Glomerular endothelial cell (primary cell): ENCODE results near the gene FGD5. TPM values are rescaled to one million over a fixed set of nuclear protein-coding genes. Genes with fewer than 3 reads are reported as not detected.
A peak's percentile ranks its signal among the peaks of the same experiment; 100 is the strongest.

Experiments
- DNase-seq: peaks from one replicate; pipeline ENCODE4 v3.0.0-alpha.2; 2011; ENCODE audit warnings: low read depth, low spot score; ENCODE audit errors: extremely low read depth
- total RNA-seq: library from RNA; depleted of rRNA; stranded (reverse); fragments of >200 nt; gene quantifications from 2 replicates; pipeline ENCODE4 v1.2.3, GENCODE V29; 2015

The FGD5 gene
- total RNA-seq, 1 donor from 2014 or later = 109 TPM

DNA sequence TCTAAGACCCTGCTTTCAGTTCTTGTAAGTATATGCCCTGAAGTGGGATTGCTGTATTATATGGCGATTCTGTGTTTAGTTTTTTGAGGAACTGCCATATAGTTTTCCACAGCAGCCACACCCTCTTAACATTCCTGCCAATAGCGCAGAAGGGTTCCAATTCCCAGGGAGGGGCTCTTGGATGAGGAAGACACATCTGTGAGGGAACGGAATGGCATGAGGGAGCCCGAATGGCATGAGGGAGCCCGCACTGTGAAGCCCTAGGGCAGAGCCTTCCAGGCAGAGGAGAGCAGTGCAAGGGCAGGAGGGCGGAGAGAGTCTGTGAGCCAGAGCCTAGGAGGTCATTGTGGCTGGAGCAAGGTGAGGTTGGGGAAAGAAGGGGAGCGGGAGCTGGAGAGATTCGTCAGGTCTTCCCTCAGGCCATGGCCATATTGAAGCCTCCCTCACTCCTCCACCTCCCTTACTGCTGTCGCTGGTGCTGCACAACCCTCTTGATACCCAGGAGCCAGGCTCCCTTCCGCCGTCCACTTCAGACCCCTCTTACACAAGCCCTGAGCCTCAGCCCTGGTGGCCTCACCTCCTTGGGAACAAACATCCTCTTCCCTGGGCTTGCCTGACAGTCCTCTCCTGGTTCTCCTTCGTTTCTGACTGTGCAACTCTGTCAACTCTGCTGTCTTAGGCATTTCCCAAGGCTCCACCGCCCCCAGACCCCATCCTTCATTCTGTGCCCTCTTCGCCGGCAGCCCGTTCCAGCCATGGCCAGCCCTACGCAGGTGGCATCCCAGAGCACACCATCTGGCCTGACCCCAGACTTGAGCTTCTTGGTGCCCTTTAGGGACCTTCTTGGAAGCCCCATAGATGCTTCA, 51.4 kb downstream of the FGD5 start:
- no peak for DNase-seq

- no peak for DNase-seq
Measured at GRCh38 chr3:14870783-14871060, 52.0 kb downstream of the FGD5 start.

DNA sequence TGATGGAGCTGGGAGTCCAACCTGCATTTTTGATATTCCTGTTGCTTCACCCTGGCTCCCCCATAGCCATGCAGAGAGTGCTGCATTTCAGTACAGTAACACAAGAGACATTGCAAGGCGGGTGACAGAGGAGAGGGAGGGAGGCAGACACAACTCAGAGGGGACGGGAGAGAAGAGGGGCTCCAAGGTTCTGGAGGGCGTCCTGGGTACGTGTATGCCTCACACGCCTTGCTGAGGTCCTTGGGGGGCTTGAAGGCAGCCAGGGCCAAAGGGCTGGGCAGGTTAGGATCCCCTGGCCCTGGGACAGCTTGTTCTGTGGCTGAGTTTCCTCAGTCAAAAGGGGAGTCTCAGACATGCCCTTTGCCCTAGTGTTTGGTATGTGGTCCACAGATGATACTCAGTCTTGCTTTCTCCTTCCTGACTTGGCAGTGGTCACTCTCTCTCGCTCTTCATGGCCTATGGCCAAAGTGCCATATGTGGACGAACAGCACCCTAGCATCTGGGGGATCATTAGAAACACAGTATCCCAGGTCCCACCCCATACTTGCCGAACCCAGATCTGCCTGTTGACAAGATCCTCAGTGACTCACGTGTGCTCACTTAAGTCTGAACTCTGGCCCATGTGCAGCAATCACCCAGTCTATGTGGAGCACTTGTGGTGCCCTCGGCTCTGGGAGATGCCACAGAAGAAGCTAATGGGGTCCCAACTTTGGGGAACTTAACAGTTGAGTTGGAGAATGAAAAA, 52.9 kb downstream of the FGD5 start:
- DNase-seq = no peak

DNA sequence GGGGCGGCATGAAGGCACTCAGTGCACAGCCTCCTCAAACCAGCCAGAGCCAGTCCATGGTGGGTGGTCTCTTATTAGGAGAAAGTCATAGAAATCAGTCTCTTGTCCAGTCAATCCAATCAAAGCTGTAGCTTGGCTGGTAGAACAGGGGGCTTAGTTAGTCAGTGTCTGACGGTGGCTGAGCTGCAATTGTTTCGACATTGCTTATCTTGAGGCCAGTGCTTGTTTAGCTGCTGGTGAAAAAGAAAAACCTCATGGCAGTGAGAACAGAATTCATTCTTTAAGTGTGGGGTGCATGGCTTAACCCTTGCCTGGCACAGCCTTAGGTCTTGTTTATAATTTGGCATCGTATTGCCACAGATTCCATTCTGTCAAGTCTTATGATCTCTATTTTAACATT, 53.9 kb downstream of the FGD5 start:
- DNase-seq = no peak

DNA sequence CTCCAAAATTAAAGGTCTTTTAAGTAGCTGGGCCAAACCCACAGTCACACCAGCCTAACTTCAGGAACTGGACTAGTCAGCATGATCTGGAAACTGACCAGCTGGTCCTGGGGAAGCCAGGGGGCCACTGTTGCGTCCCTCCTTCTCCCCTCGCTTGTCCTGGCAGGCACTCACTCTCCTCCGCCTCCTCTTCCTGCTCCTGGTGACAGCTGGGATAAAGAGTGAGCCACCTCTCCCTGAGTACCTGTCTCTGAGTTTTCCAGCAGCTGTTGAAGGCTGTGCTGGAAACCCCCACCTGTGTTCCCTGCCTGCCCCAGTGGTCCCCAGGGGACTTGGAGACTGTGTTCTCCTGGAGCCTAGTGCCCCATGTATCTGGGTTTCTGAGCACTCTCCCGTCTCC, 56.0 kb downstream of the FGD5 start:
- no peak for DNase-seq

DNA sequence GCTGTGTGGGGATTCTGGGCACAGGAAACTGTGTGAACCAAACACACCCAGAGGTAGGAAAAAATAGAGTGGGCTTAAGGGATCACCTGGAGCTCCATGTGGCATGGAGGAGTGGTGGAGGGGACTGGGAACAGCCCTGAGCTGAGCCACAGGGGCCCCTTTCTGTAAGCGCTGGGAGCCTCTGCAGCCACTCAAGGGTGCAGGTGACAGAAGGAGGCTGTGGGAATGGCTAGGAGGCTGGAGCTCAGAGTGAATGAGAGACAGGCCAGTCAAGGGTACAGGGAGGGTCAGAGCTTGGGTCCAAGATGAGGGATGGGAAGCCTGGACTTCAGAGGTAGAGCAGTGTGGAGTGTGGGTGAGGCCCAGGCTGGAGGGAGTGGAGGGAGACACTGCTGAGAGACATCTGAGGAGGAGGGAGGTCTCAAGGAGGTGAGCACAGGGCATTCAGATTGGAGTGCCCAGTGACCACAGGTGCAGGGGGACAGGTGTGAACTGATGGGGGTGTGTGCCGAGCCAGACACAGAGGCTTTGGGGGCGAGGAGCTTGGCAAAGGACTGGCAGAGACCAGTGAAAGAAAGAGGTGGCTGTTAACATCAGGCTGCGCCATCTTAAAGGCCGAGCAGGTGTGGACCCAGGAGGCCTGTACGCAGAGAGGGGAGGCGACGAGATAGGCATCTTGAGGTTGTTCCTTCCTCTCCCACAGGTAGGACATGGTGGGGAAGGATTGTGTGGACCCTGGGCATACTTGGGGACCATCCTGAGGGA, 56.8 kb downstream of the FGD5 start:
- no peak for DNase-seq

DNA sequence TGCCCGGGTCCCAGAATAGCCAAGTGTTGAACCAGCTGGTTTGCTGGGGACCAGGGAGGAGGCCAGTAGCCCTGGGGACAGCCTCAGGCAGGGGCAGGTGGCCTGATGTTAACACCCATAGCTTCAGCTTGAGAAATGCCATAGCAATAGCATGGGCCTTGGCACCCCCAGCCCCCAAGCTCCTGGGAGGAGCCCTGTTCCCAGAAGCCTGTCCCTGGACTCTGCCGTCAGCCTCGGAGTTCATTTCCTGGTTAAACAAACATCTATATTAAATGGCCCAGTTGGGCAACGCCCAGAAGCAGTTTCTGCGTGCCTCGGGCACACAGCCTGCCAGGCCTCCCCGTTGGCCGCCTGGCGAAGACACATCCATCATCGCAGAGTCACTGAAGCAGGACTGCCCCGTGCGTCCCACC, 58.2 kb downstream of the FGD5 start:
- peak; percentile 20 for DNase-seq

DNA sequence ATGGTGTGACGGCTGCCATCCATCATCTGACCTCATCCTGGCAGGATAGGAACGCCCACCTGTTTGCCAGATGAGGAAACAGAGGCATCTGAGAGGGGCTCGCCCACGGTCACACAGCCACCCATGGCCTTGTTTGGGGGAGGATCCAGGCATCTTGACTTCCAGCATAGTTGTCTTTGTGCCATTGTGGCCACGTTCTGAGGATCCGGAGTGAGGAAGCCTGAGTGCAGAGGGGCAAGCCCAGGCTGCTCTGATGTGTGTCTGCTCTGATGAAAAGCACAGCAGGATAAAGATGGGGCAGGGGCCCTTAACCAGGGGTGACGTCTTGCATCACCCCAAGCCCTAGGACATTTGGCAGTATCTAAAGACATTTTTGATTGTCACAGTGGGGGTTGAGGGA, 58.7 kb downstream of the FGD5 start:
- DNase-seq = no peak

- no peak for DNase-seq
Measured at GRCh38 chr3:14879211-14879874, 60.6 kb downstream of the FGD5 start.

- DNase-seq = no peak
Measured at GRCh38 chr3:14880447-14881106, 61.8 kb downstream of the FGD5 start.

GRCh38 chr3:14883226-14883625, 64.5 kb downstream of the FGD5 start:
- DNase-seq = no peak

- DNase-seq = no peak
Measured at GRCh38 chr3:14884665-14885064, 65.9 kb downstream of the FGD5 start.

- no peak for DNase-seq
Measured at GRCh38 chr3:14885307-14885706, 66.5 kb downstream of the FGD5 start.

- no peak for DNase-seq
Measured at GRCh38 chr3:14886101-14886500, 67.3 kb downstream of the FGD5 start.

- no peak for DNase-seq
Measured at GRCh38 chr3:14889205-14889604, 70.4 kb downstream of the FGD5 start.

DNA sequence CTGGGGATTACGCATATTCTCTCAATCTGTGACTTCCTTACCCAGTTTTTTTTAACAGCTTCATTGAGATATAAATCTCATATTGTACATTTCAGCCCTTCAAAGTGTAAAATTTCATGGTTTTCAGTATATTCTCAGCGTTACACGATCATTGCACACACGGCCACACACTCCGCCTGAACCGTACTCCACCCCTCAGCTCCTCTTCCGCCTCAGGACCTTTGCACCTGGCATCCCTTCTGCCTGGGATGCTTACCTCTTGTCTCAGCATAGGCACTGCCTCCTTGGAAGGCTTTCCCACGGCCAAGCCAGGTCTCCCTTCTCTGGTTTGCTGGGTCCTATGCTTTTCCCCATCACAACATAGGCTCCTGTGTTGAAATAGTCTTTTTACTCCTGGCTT, 71.2 kb downstream of the FGD5 start:
- DNase-seq = no peak

GRCh38 chr3:14890476-14890875, 71.7 kb downstream of the FGD5 start:
- DNase-seq = no peak

DNA sequence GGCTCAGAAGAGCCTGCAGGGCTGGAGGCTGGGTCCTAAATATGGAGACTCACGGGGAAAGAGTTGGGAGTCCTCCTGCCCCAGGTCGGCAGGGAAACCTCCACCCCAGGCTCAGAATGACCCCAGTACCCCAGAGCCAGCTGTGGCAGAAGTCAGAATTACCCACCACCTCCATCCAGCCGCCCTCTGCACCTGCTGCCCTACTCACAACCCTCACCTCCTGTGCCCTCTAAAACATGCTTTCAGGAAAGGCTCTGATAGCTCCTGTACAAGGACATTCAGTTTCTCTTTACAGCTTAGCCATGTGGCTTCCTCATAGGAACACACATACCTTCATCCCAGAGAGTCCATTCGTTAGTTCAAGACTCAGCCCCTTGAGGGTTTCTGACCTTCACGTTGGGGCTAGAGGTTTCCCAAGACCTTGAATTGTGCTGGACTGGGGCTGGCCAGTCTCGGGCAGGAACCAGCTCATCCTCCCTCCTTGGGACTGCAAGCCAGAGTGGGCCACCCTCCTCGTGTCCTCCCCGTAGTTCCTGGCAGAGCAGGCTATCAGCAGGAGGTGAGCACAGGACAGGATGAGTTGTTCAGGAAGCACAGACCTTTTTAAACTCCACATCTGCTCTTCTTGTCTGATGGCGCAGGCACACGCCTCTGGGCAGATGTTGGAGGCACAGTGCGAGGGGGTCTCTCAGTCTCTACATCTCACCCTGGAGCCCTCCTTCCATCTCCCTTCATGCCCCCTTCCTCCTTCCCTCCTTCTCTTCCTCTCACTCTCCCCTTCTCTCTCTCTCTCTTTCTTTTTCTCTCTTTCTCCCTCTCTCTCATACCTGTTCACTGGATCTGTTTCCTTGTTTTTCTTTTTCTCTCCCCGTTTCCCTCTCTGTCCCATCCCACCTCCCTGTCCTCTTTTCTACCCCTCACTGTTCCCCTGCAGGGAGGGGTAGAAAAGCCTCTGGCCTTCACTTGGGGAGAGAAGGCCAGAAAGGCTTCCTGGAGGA, 72.7 kb downstream of the FGD5 start:
- no peak for DNase-seq

- no peak for DNase-seq
Measured at GRCh38 chr3:14892226-14892625, 73.5 kb downstream of the FGD5 start.
